Glutamatergic neuron (in vitro differentiated cells): ENCODE measurements around the gene ABCD3. TPM values are rescaled to one million over a fixed set of nuclear protein-coding genes. Genes with fewer than 3 reads are reported as not detected.

Source experiments
- DNase-seq: peaks from one replicate; pipeline ENCODE4 v3.0.0; 2022
- H3K27ac Mint-ChIP-seq: one replicate; pipeline ENCODE4 v1.8.0; 2020; ENCODE audit warnings: mild to moderate bottlenecking, mixed read lengths, inconsistent platforms; ENCODE audit not compliant: unreplicated experiment
- H3K27me3 Mint-ChIP-seq: one replicate; pipeline ENCODE4 v1.8.0; 2020; ENCODE audit warnings: mild to moderate bottlenecking, moderate library complexity, mixed read lengths, inconsistent platforms; ENCODE audit not compliant: unreplicated experiment
- H3K36me3 Mint-ChIP-seq: one replicate; pipeline ENCODE4 v1.8.0; 2020; ENCODE audit warnings: mild to moderate bottlenecking, mixed read lengths, inconsistent platforms; ENCODE audit not compliant: unreplicated experiment
- H3K4me1 Mint-ChIP-seq: one replicate; pipeline ENCODE4 v1.8.0; 2020; ENCODE audit warnings: mild to moderate bottlenecking, low read depth, mixed read lengths, inconsistent platforms; ENCODE audit not compliant: unreplicated experiment
- H3K4me3 Mint-ChIP-seq: one replicate; pipeline ENCODE4 v1.8.0; 2020; ENCODE audit warnings: mild to moderate bottlenecking, mixed read lengths, inconsistent platforms; ENCODE audit not compliant: unreplicated experiment
- H3K9me3 Mint-ChIP-seq: one replicate; pipeline ENCODE4 v1.8.0; 2020; ENCODE audit warnings: mild to moderate bottlenecking, moderate library complexity, mixed read lengths, inconsistent platforms; ENCODE audit not compliant: unreplicated experiment
- CTCF ChIP-seq: fragments of 200-600 bp; sonication (generic); IDR thresholded peaks from one replicate; pipeline ENCODE4 v1.5.0; 2021; ENCODE audit not compliant: partially characterized antibody, unreplicated experiment
- total RNA-seq: library from RNA; stranded (reverse); fragmentation: NEBNext Ultra II Directional; extraction: Animal tissue kit (Norgen Biotek cat#: 25700); gene quantifications from one replicate; pipeline ENCODE4 v1.2.1, GENCODE V29; 2021; ENCODE audit not compliant: unreplicated experiment

Gene ABCD3
- total RNA-seq, 1 donor from 2014 or later: 26.0 TPM

DNA sequence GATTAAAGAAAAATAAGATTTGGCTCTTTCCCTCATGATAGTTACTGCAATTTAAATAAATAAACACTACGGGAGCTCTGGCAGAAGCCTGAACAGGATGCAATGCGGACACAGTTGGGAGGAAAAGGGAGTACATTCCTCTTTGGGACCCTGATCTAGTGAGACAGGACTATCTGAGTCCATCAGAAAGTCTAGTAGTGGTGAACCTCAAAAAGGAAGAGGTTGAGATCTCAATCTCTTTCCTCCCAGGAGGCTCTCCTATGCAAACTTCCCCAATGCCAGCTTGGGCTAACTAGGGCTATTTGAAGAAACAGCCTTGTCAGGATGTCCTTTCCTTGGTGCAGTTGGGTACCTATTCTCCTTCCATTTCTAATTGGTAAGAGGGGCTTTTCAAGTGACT lies 4.9 kb upstream of the ABCD3 start:
- no peak for TF ChIP-seq CTCF
- Mint-ChIP-seq H3K36me3 (no peaks in the 10 kb centered on the region), H3K9me3 (no peaks in the 10 kb centered on the region), H3K4me1 (peaks cover 1% of the 10 kb centered on the region), H3K27ac (no peak overlapping the region), H3K4me3 (no peak overlapping the region), H3K27me3 (peaks cover 2% of the 10 kb centered on the region)
- DNase-seq: no peak

- Mint-ChIP-seq H3K4me3 (no peak overlapping the region), H3K27me3 (no peaks in the 10 kb centered on the region), H3K9me3 (no peaks in the 10 kb centered on the region), H3K36me3 (no peaks in the 10 kb centered on the region), H3K27ac (no peak overlapping the region), H3K4me1 (peaks cover 7% of the 10 kb centered on the region)
- DNase-seq: no peak
- no peak for TF ChIP-seq CTCF
Observed at GRCh38 chr1:94416901-94417727, 1.1 kb upstream of the ABCD3 start.

DNA sequence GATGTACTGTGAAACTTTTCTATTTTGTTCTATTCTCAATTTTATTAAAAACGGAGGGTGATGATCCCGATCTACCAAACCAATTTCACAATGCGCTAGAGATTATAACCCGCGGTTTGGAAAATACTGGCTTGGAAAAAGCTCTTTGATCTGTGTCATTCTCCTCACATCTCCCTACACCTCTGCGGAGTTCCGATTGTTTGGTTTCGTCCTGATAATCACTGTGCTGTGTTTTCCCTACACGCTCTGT lies 536 bp upstream of the ABCD3 start:
- H3K36me3 Mint-ChIP-seq: no peaks in the 10 kb centered on the region
- H3K27ac Mint-ChIP-seq: no peak overlapping the region
- no peaks in the 10 kb centered on the region for H3K27me3 Mint-ChIP-seq
- H3K9me3 Mint-ChIP-seq: no peaks in the 10 kb centered on the region
- peaks cover 8% of the 10 kb centered on the region for H3K4me1 Mint-ChIP-seq
- DNase-seq: no peak
- no peak overlapping the region for H3K4me3 Mint-ChIP-seq
- no peak for TF ChIP-seq CTCF

- H3K36me3 Mint-ChIP-seq: no peaks in the 10 kb centered on the region
- no peaks in the 10 kb centered on the region for H3K9me3 Mint-ChIP-seq
- peak overlapping the region; percentile 88 for H3K4me3 Mint-ChIP-seq
- peak; percentile 60 for DNase-seq
- H3K27me3 Mint-ChIP-seq: no peaks in the 10 kb centered on the region
- H3K4me1 Mint-ChIP-seq: peaks cover 8% of the 10 kb centered on the region
- H3K27ac Mint-ChIP-seq: no peak overlapping the region
- no peak for TF ChIP-seq CTCF
Observed at GRCh38 chr1:94418664-94419655, 771 bp downstream of the ABCD3 start.
